GM21390 (cell line): ENCODE data around the gene TPPP3.
"Not testable (repeated sequence)": the region's sequence is repeated elsewhere in the genome, so short reads cannot be mapped to it uniquely, and the experiment has no call there.

Experiments
- ATAC-seq: cut with Tn5 transposase; IDR thresholded peaks from one replicate; pipeline ENCODE4 v1.9.1; 2021; ENCODE audit not compliant: unreplicated experiment

TPPP3 gene

DNA sequence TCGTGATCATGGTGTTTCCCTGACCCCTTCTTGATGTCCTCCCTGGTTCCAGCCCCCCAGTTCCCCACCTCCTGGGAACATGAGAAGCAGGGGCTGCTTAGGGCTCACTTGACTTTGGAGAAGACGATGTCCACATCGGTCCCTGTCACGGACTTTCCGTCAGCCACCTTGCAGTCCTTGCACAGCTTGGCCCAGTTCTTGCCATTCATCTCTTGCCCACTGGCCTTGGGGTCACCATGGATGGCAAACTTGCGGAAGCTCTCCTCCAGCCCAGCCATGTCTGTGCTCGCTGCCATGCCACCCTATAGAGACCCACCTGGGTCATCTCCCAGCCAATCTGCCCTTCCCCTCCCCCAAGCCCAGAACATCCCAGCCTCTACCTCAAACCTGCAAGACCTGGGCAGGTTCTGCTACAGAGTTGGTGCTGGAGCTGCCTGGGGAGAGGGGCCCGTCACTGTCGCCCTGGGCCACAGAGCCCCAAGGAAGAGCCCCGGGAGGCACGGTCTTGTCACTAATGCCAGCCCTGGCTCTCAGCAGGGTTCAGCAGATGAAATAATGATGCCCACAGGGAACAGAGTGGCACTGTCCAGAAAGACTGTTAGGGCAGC is 2.4 kb downstream of the TPPP3 start:
- no peak for ATAC-seq

DNA sequence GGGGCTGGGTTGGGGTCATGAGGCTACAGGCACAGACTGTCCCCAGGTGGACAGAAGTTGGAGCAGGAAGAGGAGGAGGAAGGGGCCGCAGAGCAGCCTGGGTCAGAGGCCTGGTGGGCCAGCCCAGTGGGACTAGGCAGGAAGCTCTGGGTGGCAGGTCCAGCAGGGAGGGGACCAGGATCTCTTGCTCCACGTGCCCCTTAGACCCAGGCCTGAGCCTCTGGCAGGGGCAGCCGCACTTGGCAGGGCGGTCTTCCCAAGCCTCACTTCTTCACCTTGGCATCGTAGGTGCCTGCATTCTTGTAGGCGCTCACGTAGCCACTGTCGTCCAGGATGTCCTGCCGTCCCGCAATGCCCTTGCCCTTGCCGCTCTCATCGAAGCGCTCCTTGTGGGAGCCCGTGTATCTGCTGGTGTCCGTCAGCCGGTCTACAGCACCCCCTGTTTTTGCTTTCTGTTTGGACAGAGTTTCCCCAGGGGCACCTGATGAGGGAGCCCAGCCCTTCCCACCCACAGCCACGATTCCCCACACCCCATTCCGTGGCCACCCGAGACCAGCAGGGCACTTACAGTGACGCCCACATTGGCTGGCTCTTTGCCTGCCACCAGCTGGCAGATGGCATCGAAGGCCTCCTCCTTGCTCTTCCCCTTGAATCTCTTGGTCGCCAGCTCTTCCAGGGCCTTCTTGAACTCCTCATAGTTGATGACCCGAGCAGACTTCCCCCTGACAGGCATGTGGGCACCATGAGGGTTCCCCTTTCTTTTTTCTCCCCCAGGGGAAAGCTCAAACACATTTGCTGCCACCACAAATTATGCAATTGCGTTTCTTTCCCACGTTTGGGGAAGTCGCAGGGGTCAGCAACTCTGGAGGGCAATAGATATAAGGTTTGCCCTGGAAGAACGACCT is 3.1 kb downstream of the TPPP3 start:
- no peak for ATAC-seq

GRCh38 chr16:67388591-67388990 is 4.7 kb downstream of the TPPP3 start:
- ATAC-seq: no peak

DNA sequence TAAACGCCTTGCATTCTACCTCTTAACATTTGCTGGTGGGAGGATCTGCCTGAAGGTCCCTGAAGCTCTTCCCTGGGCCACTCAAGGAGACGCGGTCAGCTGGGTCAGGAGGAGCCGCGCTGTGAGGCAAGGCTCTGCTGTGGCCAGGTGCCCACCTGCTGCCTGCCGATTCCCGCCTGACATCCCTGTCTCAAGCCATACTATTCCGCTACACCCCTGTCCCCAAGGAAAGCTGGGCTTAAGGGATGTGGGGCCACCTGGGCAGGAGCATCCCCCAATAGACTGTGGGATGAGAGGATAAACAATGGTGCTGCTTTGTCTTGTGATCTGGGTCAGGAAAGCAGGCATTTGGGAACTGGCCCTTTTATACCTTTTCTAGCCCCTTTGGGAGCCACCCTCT is 5.1 kb downstream of the TPPP3 start:
- ATAC-seq: no peak

- ATAC-seq: no peak
These were observed 5.7 kb downstream of the TPPP3 start for GRCh38 chr16:67387479-67388079.

- no peak for ATAC-seq
These were observed 6.3 kb downstream of the TPPP3 start for GRCh38 chr16:67386861-67387455.

DNA sequence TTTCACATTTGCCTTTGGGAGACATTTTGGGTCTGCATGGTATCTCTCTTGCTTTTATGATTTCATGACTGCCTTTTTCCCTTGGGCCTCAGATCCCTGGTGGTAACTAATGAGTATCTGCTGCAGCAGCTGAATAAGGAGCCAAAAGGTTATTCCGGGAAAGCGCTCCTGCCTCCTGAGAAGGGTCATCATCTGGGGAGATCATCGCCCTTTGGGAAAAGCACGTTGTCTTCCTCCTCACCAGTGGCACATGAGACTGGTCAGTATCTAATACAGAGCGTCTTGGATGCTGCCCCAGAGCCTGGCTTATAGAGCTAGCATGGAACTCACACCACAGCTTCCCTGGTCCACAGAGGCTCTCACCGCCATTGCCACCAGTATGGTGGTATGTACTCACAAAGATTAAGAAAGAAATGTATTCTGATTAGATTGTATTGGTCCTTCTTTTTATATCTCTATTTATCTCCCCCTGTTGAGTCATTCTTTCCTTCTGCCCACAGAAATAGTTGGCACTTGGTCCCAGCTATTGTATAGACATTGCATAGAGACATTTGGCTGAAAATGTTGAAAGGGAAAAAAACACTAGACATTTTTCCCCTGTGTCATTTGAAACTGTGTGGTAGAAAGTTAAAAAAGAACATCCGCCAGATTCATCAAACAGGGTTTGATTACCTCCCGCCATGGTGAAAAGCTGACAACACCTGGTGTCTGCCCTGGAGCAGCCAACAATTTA is 8.4 kb downstream of the TPPP3 start:
- ATAC-seq: no peak

GRCh38 chr16:67383284-67383683 is 10.0 kb downstream of the TPPP3 start:
- ATAC-seq: no peak

- ATAC-seq: no peak
These were observed 14.7 kb downstream of the TPPP3 start for GRCh38 chr16:67378642-67379041.

DNA sequence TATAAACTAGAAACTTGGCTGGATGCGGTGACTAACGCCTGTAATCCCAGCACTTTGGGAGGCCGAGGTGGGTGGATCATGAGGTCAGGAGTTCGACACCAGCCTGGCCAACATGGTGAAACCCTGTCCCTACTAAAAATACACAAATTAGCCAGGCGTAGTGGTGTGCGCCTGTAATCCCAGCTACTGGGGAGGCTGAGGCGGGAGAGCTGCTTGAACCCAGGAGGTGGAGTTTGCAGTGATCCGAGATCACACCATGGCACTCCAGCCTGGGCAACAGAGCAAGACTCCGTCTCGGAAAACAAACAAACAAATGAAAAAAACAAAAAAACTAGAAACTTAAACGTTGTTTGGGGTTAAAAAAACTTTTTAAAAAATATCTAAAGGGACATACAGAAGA is 17.3 kb downstream of the TPPP3 start:
- not testable (repeated sequence) for ATAC-seq

DNA sequence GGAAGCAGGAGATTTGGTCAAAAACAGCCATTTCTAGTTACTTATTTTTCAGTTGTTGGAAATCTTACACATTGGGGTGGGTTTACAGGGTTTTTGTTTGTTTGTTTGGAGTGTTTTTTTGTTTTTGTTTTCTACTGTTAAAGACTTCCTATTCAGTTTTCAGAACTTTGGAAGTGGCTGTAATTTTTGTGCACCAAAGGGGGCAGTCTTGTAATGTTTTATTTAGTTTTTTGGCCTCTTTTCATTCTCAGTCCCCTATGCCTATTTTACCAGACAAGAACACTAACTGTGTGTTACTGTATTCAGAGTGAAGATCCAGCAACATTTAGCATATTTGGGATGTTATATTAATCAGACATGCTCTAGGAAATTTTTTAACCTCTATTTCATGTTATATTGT is 20.6 kb downstream of the TPPP3 start:
- ATAC-seq: no peak

DNA sequence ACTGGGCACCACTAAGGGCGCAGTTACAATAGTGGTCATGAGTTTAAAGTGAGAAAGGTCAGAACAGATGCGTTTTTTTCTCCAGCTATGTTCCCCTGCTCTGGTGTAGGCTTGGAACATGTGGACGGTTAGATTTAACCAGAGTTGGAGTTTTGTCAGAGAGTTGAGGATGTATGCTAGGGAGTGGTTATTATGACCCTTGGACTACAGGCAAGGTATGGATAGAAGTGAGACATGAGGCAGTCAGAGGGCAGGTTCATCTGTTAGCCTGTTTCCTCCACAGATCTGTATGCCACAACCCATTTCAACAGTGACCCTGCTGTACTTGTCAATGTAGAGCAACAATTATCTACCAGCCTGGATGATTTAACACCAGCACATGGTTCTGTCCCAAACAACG is 22.6 kb downstream of the TPPP3 start:
- no peak for ATAC-seq

DNA sequence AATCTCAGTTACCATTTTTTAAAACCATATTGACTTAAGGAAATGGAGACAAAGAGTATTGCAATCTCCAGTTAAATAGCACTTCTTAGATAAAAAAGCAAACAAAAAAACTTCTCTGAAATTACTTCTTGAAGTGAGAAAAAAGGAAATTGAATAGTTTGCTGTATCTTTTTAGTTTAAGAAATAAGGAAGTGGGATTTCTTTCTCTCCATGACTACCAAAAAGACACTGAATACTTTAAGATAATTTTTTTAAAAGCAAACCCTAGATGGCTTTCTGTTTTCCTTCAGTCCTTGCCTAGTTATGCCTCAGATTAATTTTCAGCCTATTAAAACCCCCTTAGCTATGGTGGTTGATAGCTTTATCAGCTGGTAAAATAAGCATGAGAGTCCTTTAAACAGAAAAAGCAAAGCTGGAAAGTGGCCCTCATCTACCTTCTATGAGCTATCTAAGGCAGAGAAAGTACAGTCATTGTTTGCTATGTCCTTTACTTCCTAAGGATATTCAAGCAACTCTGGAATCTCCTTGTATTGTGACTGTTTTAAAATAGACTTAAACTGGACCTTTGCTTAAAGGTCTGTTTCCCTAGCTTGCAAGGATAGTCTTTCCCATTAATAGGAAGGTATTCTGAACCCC is 28.6 kb downstream of the TPPP3 start:
- ATAC-seq: no peak

- no peak for ATAC-seq
These were observed 32.3 kb downstream of the TPPP3 start for GRCh38 chr16:67361038-67361437.

GRCh38 chr16:67359540-67360269 is 33.6 kb downstream of the TPPP3 start:
- ATAC-seq: not testable (repeated sequence)

DNA sequence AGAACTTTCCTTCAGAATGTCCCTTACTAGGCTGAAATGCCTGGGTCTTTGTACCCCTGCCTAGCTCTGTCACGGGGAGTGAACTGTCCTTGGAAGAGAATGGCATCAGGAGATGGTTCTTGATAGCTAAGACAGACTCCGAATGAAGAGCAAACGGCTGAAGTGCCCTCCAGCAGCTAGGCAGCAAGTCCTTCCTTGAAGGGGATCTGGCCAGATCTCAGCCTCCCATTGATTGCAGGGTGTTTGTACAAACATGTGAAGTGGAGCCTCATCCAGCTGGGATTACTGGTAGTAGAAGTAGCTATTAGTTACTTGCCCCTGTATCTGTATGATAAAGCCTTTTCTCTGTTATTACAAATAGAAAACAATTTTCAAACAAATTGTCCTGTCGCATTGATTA is 35.7 kb downstream of the TPPP3 start:
- ATAC-seq: no peak

GRCh38 chr16:67356396-67356795 is 36.9 kb downstream of the TPPP3 start:
- ATAC-seq: no peak

DNA sequence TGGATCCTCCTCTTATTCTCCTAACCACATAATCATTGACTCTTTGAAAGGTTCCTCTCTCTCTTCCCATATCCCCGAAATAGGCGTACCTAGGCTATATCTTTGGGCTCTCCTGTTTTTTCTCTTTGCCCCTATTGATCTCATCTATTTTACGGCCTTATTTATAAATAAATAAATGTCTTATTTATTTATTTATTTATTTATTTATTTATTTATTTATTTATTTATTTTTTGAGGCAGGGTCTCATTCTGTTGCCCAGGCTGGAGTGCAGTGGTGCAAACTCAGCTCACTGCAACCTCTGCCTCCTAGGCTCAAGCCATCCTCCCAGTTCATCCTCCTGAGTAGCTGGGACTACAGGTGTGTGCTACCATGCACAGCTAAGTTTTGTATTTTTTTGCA is 40.8 kb downstream of the TPPP3 start:
- not testable (repeated sequence) for ATAC-seq

- no peak for ATAC-seq
These were observed 43.0 kb downstream of the TPPP3 start for GRCh38 chr16:67350324-67350723.

DNA sequence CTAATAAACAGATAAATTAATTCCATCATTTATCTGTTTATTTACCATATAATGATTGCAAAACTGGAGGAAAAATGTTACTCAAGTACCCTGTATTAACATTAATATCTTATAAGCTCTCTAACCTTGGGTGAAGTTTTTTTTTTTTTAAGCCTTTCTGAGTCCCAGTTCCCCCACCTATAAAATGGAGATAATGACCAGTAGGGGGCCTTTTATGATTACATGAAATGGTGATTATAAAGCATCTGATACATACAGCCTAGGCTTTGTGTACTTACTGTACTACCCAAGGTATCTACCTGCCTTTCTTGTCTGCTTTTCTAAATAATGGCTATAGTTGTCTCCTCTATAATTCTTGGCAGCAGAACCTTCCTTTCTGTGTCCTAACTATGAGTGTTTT is 44.1 kb downstream of the TPPP3 start:
- no peak for ATAC-seq
